ENCODE results near the gene HEMK1. TPM values are rescaled to one million over a fixed set of nuclear protein-coding genes. Genes with fewer than 3 reads are reported as not detected.

Gene HEMK1
- total and polyA plus RNA-seq, 2 donors (not counting 1 experiment from before 2014, with no cell fraction given) = 34.2 to 43.0 TPM

- Histone ChIP-seq H2AFZ (ENCODE audit: insufficient read depth, low read depth, low read length, poor library complexity, severe bottlenecking) (no peak overlapping the region), H3K4me2 (replicated peaks; ENCODE audit: low read depth, low read length, poor library complexity, severe bottlenecking) (no peak overlapping the region), H3K9ac (ENCODE audit: low read length) (no peak overlapping the region), H3K27ac (ENCODE audit: low read length in 2 of 2) (no peak overlapping the region), H3K4me1 (ENCODE audit: control insufficient read depth in 2 of 2, insufficient read depth in 2 of 2, low read length in 2 of 2) (no peaks in the 10 kb centered on the region), H3K79me2 (ENCODE audit: control insufficient read depth, insufficient read depth, low read length) (no peaks in the 10 kb centered on the region), H3K4me3 (ENCODE audit: control extremely low read depth in 1 of 5, extremely low read depth in 1 of 5, insufficient read depth in 1 of 5, low read depth in 2 of 5, low read length in 4 of 5) (no peak overlapping the region), H3K36me3 (replicated peaks in 1 of 2; ENCODE audit: control extremely low read depth in 1 of 2, control insufficient read depth in 1 of 2, extremely low read depth in 1 of 2, insufficient read depth in 2 of 2, low read length in 1 of 2) (no peaks in the 10 kb centered on the region), H3K27me3 (replicated peaks in 1 of 4; ENCODE audit: control extremely low read depth in 1 of 4, control insufficient read depth in 3 of 4, insufficient read depth in 4 of 4, low read length in 3 of 4) (peaks cover 0 to 24% (median 5%) of the 10 kb centered on the region in 4 experiments), H4K20me1 (ENCODE audit: control insufficient read depth, insufficient read depth, low read length, poor library complexity, severe bottlenecking) (no peaks in the 10 kb centered on the region), H3K9me3 (ENCODE audit: control extremely low read depth in 1 of 3, control insufficient read depth in 2 of 3, insufficient read depth in 1 of 3, low read length in 2 of 3) (no peaks in the 10 kb centered on the region)
- Mint-ChIP-seq H3K9me3 (ENCODE audit: insufficient read depth) (no peaks in the 10 kb centered on the region), H3K27ac (no peak overlapping the region), H3K27me3 (peaks cover 36% of the 10 kb centered on the region), H3K4me1 (no peaks in the 10 kb centered on the region), H3K4me3 (no peak overlapping the region)
- 17% methylated on average over 41 of the region's 48 CpGs for WGBS (ENCODE audit: insufficient coverage)
- ChIA-PET POLR2A (no interaction called here), CTCF (no interaction called here)
- no peak for TF ChIP-seq CTCF (IDR thresholded peaks at IDR 0.05)
- TF ChIP-seq EZH2 (IDR thresholded peaks at IDR 0.05; ENCODE audit: borderline replicate concordance, insufficient read depth, low read depth, low read length, poor library complexity, severe bottlenecking) = no peak
- DNase-seq (no peak), ATAC-seq (ENCODE audit: low read depth) (no peak)
- intact Hi-C loops (cut with micrococcal nuclease) = no loop called here
Observed at GRCh38 chr3:50530001-50530970, 39.0 kb upstream of the HEMK1 start.

GRCh38 chr3:50531201-50531600 lies 38.1 kb upstream of the HEMK1 start:
- ChIA-PET POLR2A (no interaction called here), CTCF (interaction anchor here (0.6 kb wide), 1 partner anchor 185 kb away, joined by 3 read pairs; no protein-coding TSS in a partner anchor)
- H3K27ac Mint-ChIP-seq = no peak overlapping the region
- peaks cover 0 to 24% (median 5%) of the 10 kb centered on the region in 4 experiments for H3K27me3 ChIP-seq (replicated peaks in 1 of 4; ENCODE audit: control extremely low read depth in 1 of 4, control insufficient read depth in 3 of 4, insufficient read depth in 4 of 4, low read length in 3 of 4)
- no peaks in the 10 kb centered on the region for H3K4me1 Mint-ChIP-seq
- H3K9ac ChIP-seq (ENCODE audit: low read length) = no peak overlapping the region
- DNase-seq (no peak), ATAC-seq (ENCODE audit: low read depth) (no peak)
- no peak overlapping the region for H2AFZ ChIP-seq (ENCODE audit: insufficient read depth, low read depth, low read length, poor library complexity, severe bottlenecking)
- H3K9me3 Mint-ChIP-seq (ENCODE audit: insufficient read depth) = no peaks in the 10 kb centered on the region
- no peak overlapping the region for H3K4me3 ChIP-seq (ENCODE audit: control extremely low read depth in 1 of 5, extremely low read depth in 1 of 5, insufficient read depth in 1 of 5, low read depth in 2 of 5, low read length in 4 of 5)
- no peaks in the 10 kb centered on the region for H3K79me2 ChIP-seq (ENCODE audit: control insufficient read depth, insufficient read depth, low read length)
- 85% methylated on average over 4 of the region's 4 CpGs for WGBS (ENCODE audit: insufficient coverage)
- H3K27me3 Mint-ChIP-seq = peaks cover 44% of the 10 kb centered on the region
- H3K36me3 ChIP-seq (replicated peaks in 1 of 2; ENCODE audit: control extremely low read depth in 1 of 2, control insufficient read depth in 1 of 2, extremely low read depth in 1 of 2, insufficient read depth in 2 of 2, low read length in 1 of 2) = no peaks in the 10 kb centered on the region
- H3K4me1 ChIP-seq (ENCODE audit: control insufficient read depth in 2 of 2, insufficient read depth in 2 of 2, low read length in 2 of 2) = no peaks in the 10 kb centered on the region
- no peaks in the 10 kb centered on the region for H3K9me3 ChIP-seq (ENCODE audit: control extremely low read depth in 1 of 3, control insufficient read depth in 2 of 3, insufficient read depth in 1 of 3, low read length in 2 of 3)
- no peak overlapping the region for H3K27ac ChIP-seq (ENCODE audit: low read length in 2 of 2)
- TF ChIP-seq EZH2 (IDR thresholded peaks at IDR 0.05; ENCODE audit: borderline replicate concordance, insufficient read depth, low read depth, low read length, poor library complexity, severe bottlenecking) (no peak), CTCF (IDR thresholded peaks at IDR 0.05) (no peak)
- no peaks in the 10 kb centered on the region for H4K20me1 ChIP-seq (ENCODE audit: control insufficient read depth, insufficient read depth, low read length, poor library complexity, severe bottlenecking)
- intact Hi-C loops (cut with micrococcal nuclease) = no loop called here
- H3K4me3 Mint-ChIP-seq = no peak overlapping the region
- H3K4me2 ChIP-seq (replicated peaks; ENCODE audit: low read depth, low read length, poor library complexity, severe bottlenecking) = no peak overlapping the region

Measured in B cell (primary cell).